HG03469 (cell line): ENCODE results near the gene EIF5AL1.
"Not testable (repeated sequence)": the region's sequence is repeated elsewhere in the genome, so short reads cannot be mapped to it uniquely, and the experiment has no call there.

Experiments
- ATAC-seq: cut with Tn5 transposase; IDR thresholded peaks from one replicate; pipeline ENCODE4 v1.9.1; 2021; ENCODE audit warnings: mild to moderate bottlenecking, moderate library complexity, moderate number of reproducible peaks; ENCODE audit not compliant: unreplicated experiment

Gene EIF5AL1

GRCh38 chr10:79509306-79509933, 2.9 kb upstream of the EIF5AL1 start:
- not testable (repeated sequence) for ATAC-seq

GRCh38 chr10:79509934-79510508, 2.3 kb upstream of the EIF5AL1 start:
- not testable (repeated sequence) for ATAC-seq

GRCh38 chr10:79516532-79517205, 4.3 kb downstream of the EIF5AL1 start:
- ATAC-seq: not testable (repeated sequence)

- not testable (repeated sequence) for ATAC-seq
Observed at GRCh38 chr10:79517567-79517966, 5.2 kb downstream of the EIF5AL1 start.

GRCh38 chr10:79521751-79522150, 9.4 kb downstream of the EIF5AL1 start:
- not testable (repeated sequence) for ATAC-seq

- not testable (repeated sequence) for ATAC-seq
Observed at GRCh38 chr10:79522464-79522863, 10.1 kb downstream of the EIF5AL1 start.

GRCh38 chr10:79523157-79523853, 11.0 kb downstream of the EIF5AL1 start:
- not testable (repeated sequence) for ATAC-seq

GRCh38 chr10:79525049-79525710, 12.8 kb downstream of the EIF5AL1 start:
- peak; percentile 85 for ATAC-seq

GRCh38 chr10:79528261-79528660, 15.9 kb downstream of the EIF5AL1 start:
- ATAC-seq: not testable (repeated sequence)

- ATAC-seq: not testable (repeated sequence)
Observed at GRCh38 chr10:79533142-79533902, 21.0 kb downstream of the EIF5AL1 start.

- not testable (repeated sequence) for ATAC-seq
Observed at GRCh38 chr10:79533903-79534175, 21.5 kb downstream of the EIF5AL1 start.

- ATAC-seq: not testable (repeated sequence)
Observed at GRCh38 chr10:79538311-79538710, 26.0 kb downstream of the EIF5AL1 start.

- ATAC-seq: peak; percentile 93
Observed at GRCh38 chr10:79540930-79541329, 28.6 kb downstream of the EIF5AL1 start.

- no peak for ATAC-seq
Observed at GRCh38 chr10:79542626-79543025, 30.3 kb downstream of the EIF5AL1 start.

- not testable (repeated sequence) for ATAC-seq
Observed at GRCh38 chr10:79544408-79544807, 32.1 kb downstream of the EIF5AL1 start.

- not testable (repeated sequence) for ATAC-seq
Observed at GRCh38 chr10:79544926-79545659, 32.8 kb downstream of the EIF5AL1 start.

- not testable (repeated sequence) for ATAC-seq
Observed at GRCh38 chr10:79547128-79547527, 34.8 kb downstream of the EIF5AL1 start.

- ATAC-seq: no peak
Observed at GRCh38 chr10:79547973-79548372, 35.6 kb downstream of the EIF5AL1 start.

GRCh38 chr10:79552143-79552542, 39.8 kb downstream of the EIF5AL1 start:
- ATAC-seq: no peak
